Measurements from ENCODE around the gene TRIM28.

Gene TRIM28

GRCh38 chr19:58522709-58523108 is 21.2 kb upstream of the TRIM28 start:
- TF ChIP-seq CREB5 (CRISPR knock-in tag; IDR thresholded peaks at IDR 0.05; ENCODE audit: low read depth) (no peak), ZNF70 (CRISPR knock-in tag; IDR thresholded peaks at IDR 0.05) (no peak), ZFP30 (CRISPR knock-in tag; IDR thresholded peaks at IDR 0.05) (no peak), PATZ1 (CRISPR knock-in tag; IDR thresholded peaks at IDR 0.05; ENCODE audit: borderline replicate concordance) (no peak), ZFP3 (CRISPR knock-in tag; IDR thresholded peaks at IDR 0.05) (no peak), ZC3H10 (CRISPR knock-in tag; IDR thresholded peaks at IDR 0.05) (no peak), TOX (CRISPR knock-in tag; IDR thresholded peaks at IDR 0.05; ENCODE audit: borderline replicate concordance) (no peak), GLIS3 (CRISPR knock-in tag; IDR thresholded peaks at IDR 0.05) (no peak), OSR1 (CRISPR knock-in tag; IDR thresholded peaks at IDR 0.05) (no peak), CSDC2 (CRISPR knock-in tag; IDR thresholded peaks at IDR 0.05) (no peak)
- no peak for ATAC-seq

GRCh38 chr19:58529405-58529804 is 14.5 kb upstream of the TRIM28 start:
- no peak for ATAC-seq
- no peak for TF ChIP-seq ZNF70 (CRISPR knock-in tag; IDR thresholded peaks at IDR 0.05)
- TF ChIP-seq RARB (CRISPR knock-in tag; IDR thresholded peaks at IDR 0.05) = no peak
- no peak for TF ChIP-seq GLIS3 (CRISPR knock-in tag; IDR thresholded peaks at IDR 0.05)
- no peak for TF ChIP-seq ZNF8 (CRISPR knock-in tag; IDR thresholded peaks at IDR 0.05)
- no peak for TF ChIP-seq TOX (CRISPR knock-in tag; IDR thresholded peaks at IDR 0.05; ENCODE audit: borderline replicate concordance)
- no peak for TF ChIP-seq OSR1 (CRISPR knock-in tag; IDR thresholded peaks at IDR 0.05)
- no peak for TF ChIP-seq POU6F1 (CRISPR knock-in tag; IDR thresholded peaks at IDR 0.05; ENCODE audit: borderline replicate concordance, low read depth)
- no peak for TF ChIP-seq ZC3H10 (CRISPR knock-in tag; IDR thresholded peaks at IDR 0.05)
- TF ChIP-seq ZFP3 (CRISPR knock-in tag; IDR thresholded peaks at IDR 0.05) = no peak
- TF ChIP-seq ISL1 (CRISPR knock-in tag; IDR thresholded peaks at IDR 0.05) = no peak
- TF ChIP-seq CREB5 (CRISPR knock-in tag; IDR thresholded peaks at IDR 0.05; ENCODE audit: low read depth) = no peak
- TF ChIP-seq PATZ1 (CRISPR knock-in tag; IDR thresholded peaks at IDR 0.05; ENCODE audit: borderline replicate concordance) = no peak

GRCh38 chr19:58531034-58531840 is 12.6 kb upstream of the TRIM28 start:
- TF ChIP-seq GLIS3 (CRISPR knock-in tag; IDR thresholded peaks at IDR 0.05) (no peak), SNAI2 (CRISPR knock-in tag; IDR thresholded peaks at IDR 0.05) (no peak), ZNF8 (CRISPR knock-in tag; IDR thresholded peaks at IDR 0.05) (no peak), ZNF70 (CRISPR knock-in tag; IDR thresholded peaks at IDR 0.05) (no peak)
- no peak for ATAC-seq

GRCh38 chr19:58535857-58536256 is 8.0 kb upstream of the TRIM28 start:
- no peak for ATAC-seq
- no peak for TF ChIP-seq ZNF565 (CRISPR knock-in tag; conservative IDR thresholded peaks at IDR 0.05; ENCODE audit: low read depth)
- TF ChIP-seq CSRNP3 (CRISPR knock-in tag; IDR thresholded peaks at IDR 0.05) = no peak
- TF ChIP-seq ZNF8 (CRISPR knock-in tag; IDR thresholded peaks at IDR 0.05) = no peak

Measured in SK-N-SH treated with all-trans-retinoic acid at 6 μM for 48 hours (cell line).